Uterus (tissue), 4 donors: Measurements from ENCODE around the gene ACSF3. TPM values are rescaled to one million over a fixed set of nuclear protein-coding genes. Genes with fewer than 3 reads are reported as not detected.

Experiments used
- DNase-seq, 2 donors: peaks; one replicate each; pipeline ENCODE4 v3.0.0-alpha.2; 2019 to 2020
- H3K27ac ChIP-seq, 2 donors: fragments of 200-600 bp; sonication (generic); 1 replicate in 1 of 2; 2 replicates in 1 of 2; pipeline ENCODE4 v1.5.1; 2016 to 2018
- H3K27me3 ChIP-seq, 2 donors: fragments of 200-600 bp; sonication (generic); one replicate each; pipeline ENCODE4 v1.5.1; 2018 to 2019; ENCODE audit warnings: control low read depth in 1 of 2
- H3K36me3 ChIP-seq, 2 donors: fragments of 200-600 bp; sonication (generic); one replicate each; pipeline ENCODE4 v1.5.1; 2019; ENCODE audit warnings: control low read depth in 1 of 2
- H3K4me1 ChIP-seq, 2 donors: fragments of 200-600 bp; sonication (generic); one replicate each; pipeline ENCODE4 v1.5.1; 2018 to 2019; ENCODE audit warnings: control low read depth in 1 of 2
- H3K4me3 ChIP-seq, 2 donors: fragments of 200-600 bp; sonication (generic); 1 replicate in 1 of 2; 2 replicates in 1 of 2; pipeline ENCODE4 v1.5.1; 2018 to 2019; ENCODE audit warnings: mild to moderate bottlenecking in 1 of 2
- H3K9me3 ChIP-seq, 2 donors: fragments of 200-600 bp; sonication (generic); one replicate each; pipeline ENCODE4 v1.5.1; 2019; ENCODE audit warnings: control low read depth in 1 of 2
- CTCF ChIP-seq, 4 experiments: fragments of 200-600 bp in 2 of 4; fragments of 450-650 bp in 2 of 4; sonication (generic) in 2 of 4; IDR thresholded peaks; one replicate each; pipeline ENCODE4 v1.5.1; 2016 to 2019; ENCODE audit warnings: antibody characterized with exemption in 4 of 4, mild to moderate bottlenecking in 2 of 4, moderate library complexity in 1 of 4
- POLR2A ChIP-seq, 2 donors: fragments of 450-650 bp; IDR thresholded peaks; one replicate each; pipeline ENCODE4 v1.6.1; 2016; ENCODE audit warnings: antibody characterized with exemption in 2 of 2, mild to moderate bottlenecking in 1 of 2, moderate library complexity in 1 of 2
- intact Hi-C: fragments of 100-400 bp; cut with DNase I; formaldehyde crosslinking; loops from one replicate; pipeline ENCODE4 v1.15.1; 2023; ENCODE audit warnings: low total_unique reads
- total RNA-seq, 4 donors: library from RNA; depleted of rRNA in 3 of 4; stranded (reverse); fragments of >200 nt in 3 of 4; gene quantifications; one replicate each; pipeline versions ENCODE4 v1.1.0 to v1.2.4, GENCODE V29; 2014 to 2023
- donor health status: DM: yes; HTN: yes; CAD: no.

The ACSF3 gene
- total RNA-seq, 4 donors from 2014 or later, result 7.4 to 39.0 (median 18.2) TPM

DNA sequence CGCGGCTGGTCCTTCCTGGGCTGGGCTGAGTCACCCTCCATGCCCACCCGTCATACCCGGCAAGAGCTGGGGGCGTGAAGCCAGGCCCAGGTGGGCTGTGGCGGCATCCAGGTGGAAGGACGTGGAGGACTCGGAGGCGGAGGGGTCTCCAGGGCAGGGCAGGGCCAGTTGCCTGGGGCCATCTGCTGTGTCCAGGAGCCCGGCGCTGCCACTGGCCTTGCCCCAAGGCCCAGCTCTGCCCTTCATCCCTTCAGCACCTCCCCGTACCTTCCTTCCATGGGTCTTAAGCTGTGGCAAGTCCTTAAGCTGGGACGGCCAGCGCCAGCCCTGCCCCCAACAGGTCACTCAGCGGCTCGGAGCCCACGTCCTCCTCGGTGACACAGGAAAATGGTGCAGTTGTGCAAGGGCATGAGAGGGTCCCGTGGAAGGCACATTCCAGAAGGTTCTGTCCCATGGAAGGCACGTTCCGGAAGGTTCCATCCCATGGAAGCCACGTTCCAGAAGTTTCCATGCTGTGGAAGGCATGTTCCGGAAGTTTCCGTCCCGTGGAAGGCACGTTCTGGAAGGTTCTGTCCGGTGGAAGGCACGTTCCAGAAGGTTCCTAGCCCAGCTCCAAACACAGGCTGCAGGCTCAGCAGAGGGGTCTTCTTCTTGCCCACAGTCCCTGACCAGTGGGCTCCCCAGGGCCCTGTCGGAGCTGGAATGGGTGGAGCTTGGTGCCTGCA lies 67.5 kb downstream of the ACSF3 start:
- intact Hi-C loops, result no loop called here
- no peak overlapping the region for H3K27ac ChIP-seq

GRCh38 chr16:89161763-89162713 lies 68.4 kb downstream of the ACSF3 start:
- H3K4me3 ChIP-seq, result no peak overlapping the region
- peaks cover 0 to 3% of the 10 kb centered on the region in 2 donors for H3K27me3 ChIP-seq
- H3K36me3 ChIP-seq, result no peaks in the 10 kb centered on the region
- intact Hi-C loops, result no loop called here
- no peaks in the 10 kb centered on the region for H3K4me1 ChIP-seq
- DNase-seq, result no peak
- H3K9me3 ChIP-seq, result no peaks in the 10 kb centered on the region
- H3K27ac ChIP-seq, result no peak overlapping the region
- TF ChIP-seq CTCF (IDR thresholded peaks at IDR 0.05) (no peak), POLR2A (IDR thresholded peaks at IDR 0.05) (no peak)

More for the DNA sequence above, 67.5 kb downstream of the ACSF3 start:
- no peaks in the 10 kb centered on the region for H3K9me3 ChIP-seq
- no peak overlapping the region for H3K4me3 ChIP-seq
- H3K27me3 ChIP-seq, result peaks cover 0 to 3% of the 10 kb centered on the region in 2 donors
- H3K4me1 ChIP-seq, result peaks cover 0 to 3% of the 10 kb centered on the region in 2 donors
- no peaks in the 10 kb centered on the region for H3K36me3 ChIP-seq
- DNase-seq, result no peak
- TF ChIP-seq CTCF (IDR thresholded peaks at IDR 0.05) (no peak), POLR2A (IDR thresholded peaks at IDR 0.05) (no peak)

GRCh38 chr16:89163297-89163696 lies 69.6 kb downstream of the ACSF3 start:
- no peak for TF ChIP-seq CTCF (IDR thresholded peaks at IDR 0.05)
- no peak for TF ChIP-seq POLR2A (IDR thresholded peaks at IDR 0.05)
- intact Hi-C loops, result no loop called here
- peaks cover 0 to 3% of the 10 kb centered on the region in 2 donors for H3K27me3 ChIP-seq

DNA sequence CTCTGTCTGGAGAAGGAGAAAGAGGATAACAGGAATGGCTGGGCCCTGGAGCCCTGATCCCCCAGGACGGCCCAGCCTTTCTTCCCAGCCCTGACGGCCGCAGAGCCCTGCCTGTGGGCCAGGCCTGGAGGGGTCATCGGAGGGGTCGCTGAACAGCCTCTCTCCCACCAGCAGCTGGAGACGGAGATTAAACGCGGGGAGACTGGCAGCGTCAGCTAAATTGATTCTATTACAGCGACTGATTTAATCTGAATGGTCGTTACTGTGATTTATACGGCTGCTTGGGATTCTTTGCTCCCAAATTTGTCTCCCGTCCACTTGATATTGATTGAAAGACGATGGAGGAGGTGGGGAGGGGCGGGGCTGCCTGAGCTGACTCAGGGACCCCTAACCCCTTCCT lies 70.8 kb downstream of the ACSF3 start:
- no peak overlapping the region for H3K4me3 ChIP-seq
- H3K27me3 ChIP-seq, result peaks cover 3 to 9% of the 10 kb centered on the region in 2 donors
- no peaks in the 10 kb centered on the region for H3K4me1 ChIP-seq
- TF ChIP-seq CTCF (IDR thresholded peaks at IDR 0.05) (no peak), POLR2A (IDR thresholded peaks at IDR 0.05) (no peak)
- DNase-seq, result no peak
- intact Hi-C loops, result no loop called here
- H3K36me3 ChIP-seq, result no peaks in the 10 kb centered on the region
- H3K27ac ChIP-seq, result no peak overlapping the region
- H3K9me3 ChIP-seq, result no peaks in the 10 kb centered on the region

More at GRCh38 chr16:89163297-89163696, 69.6 kb downstream of the ACSF3 start:
- H3K36me3 ChIP-seq, result no peaks in the 10 kb centered on the region
- no peak overlapping the region for H3K27ac ChIP-seq
- H3K9me3 ChIP-seq, result no peaks in the 10 kb centered on the region
- DNase-seq, result no peak
- H3K4me3 ChIP-seq, result no peak overlapping the region
- H3K4me1 ChIP-seq, result no peaks in the 10 kb centered on the region
